OCI-LY7 (cell line): ENCODE measurements around the gene RCC1. TPM values are rescaled to one million over a fixed set of nuclear protein-coding genes. Genes with fewer than 3 reads are reported as not detected.

Experiments used
- BruUV-seq: library from RNA; stranded (reverse); fragments of 400-500 nt; replicated peaks from 2 replicates; lab custom pipeline; 2021; lab: Mats Ljungman, UMichigan
- CTCF ChIA-PET: fragments of 300-600 bp; sonication (Branson Sonifier 250); formaldehyde crosslinking; loops from one replicate; lab custom pipeline; 2022; ENCODE audit warnings: antibody characterized with exemption; ENCODE audit not compliant: unreplicated experiment; lab: Charles Lee
- POLR2A ChIA-PET: fragments of 300-600 bp; sonication (Branson Sonifier 250); formaldehyde crosslinking; loops from one replicate; lab custom pipeline; 2022; ENCODE audit warnings: antibody characterized with exemption; lab: Charles Lee
- DNase-seq: peaks from one replicate; pipeline ENCODE4 v3.0.0-alpha.2; 2015; ENCODE audit warnings: low spot score
- H2AFZ ChIP-seq: fragments of 200-600 bp; sonication (generic), shearing (Covaris generic); 2 replicates; pipeline ENCODE4 v1.6.1; 2014; ENCODE audit warnings: mild to moderate bottlenecking, antibody characterized with exemption, low read length, moderate library complexity
- H3K27ac ChIP-seq: fragments of 200-600 bp; sonication (generic); 2 replicates; pipeline ENCODE4 v1.5.1; 2014; ENCODE audit warnings: mixed run types, low read depth, mild to moderate bottlenecking, moderate library complexity, low read length, inconsistent platforms; ENCODE audit not compliant: poor library complexity, severe bottlenecking
- H3K36me3 ChIP-seq: fragments of 200-600 bp; sonication (generic); 2 replicates; pipeline ENCODE4 v1.6.1; 2014; ENCODE audit warnings: mild to moderate bottlenecking, antibody characterized with exemption, low read length, moderate library complexity, mixed read lengths; ENCODE audit not compliant: insufficient read depth
- H3K4me1 ChIP-seq: fragments of 200-600 bp; sonication (generic); 2 replicates; pipeline ENCODE4 v1.5.1; 2014; ENCODE audit warnings: mild to moderate bottlenecking, low read length; ENCODE audit not compliant: insufficient read depth, poor library complexity, severe bottlenecking
- H3K4me2 ChIP-seq: fragments of 200-600 bp; sonication (generic); 2 replicates; pipeline ENCODE4 v1.6.1; 2014; ENCODE audit warnings: mild to moderate bottlenecking, low read length
- H3K4me3 ChIP-seq: fragments of 200-600 bp; sonication (generic); 2 replicates; pipeline ENCODE4 v1.5.1; 2014; ENCODE audit warnings: mild to moderate bottlenecking, low read depth, low read length; ENCODE audit not compliant: poor library complexity, severe bottlenecking
- H3K79me2 ChIP-seq: fragments of 200-600 bp; sonication (generic); 2 replicates; pipeline ENCODE4 v1.6.1; 2016; ENCODE audit warnings: low read depth, mild to moderate bottlenecking, low read length, moderate library complexity, mixed read lengths; ENCODE audit not compliant: insufficient read depth
- H3K9me2 ChIP-seq: fragments of 200-600 bp; sonication (generic); 2 replicates; pipeline ENCODE4 v1.6.1; 2016; ENCODE audit warnings: mild to moderate bottlenecking, low read length, mixed read lengths; ENCODE audit not compliant: insufficient read depth
- H3K9me3 ChIP-seq: fragments of 200-600 bp; sonication (generic); 2 replicates; pipeline ENCODE4 v1.6.1; 2014; ENCODE audit warnings: mild to moderate bottlenecking, mixed run types, low read length, mixed read lengths
- H4K20me1 ChIP-seq: fragments of 200-600 bp; sonication (generic); 2 replicates; pipeline ENCODE4 v1.6.1; 2014; ENCODE audit warnings: mild to moderate bottlenecking, antibody characterized with exemption, low read length, moderate library complexity, mixed read lengths; ENCODE audit not compliant: insufficient read depth
- CTCF ChIP-seq: fragments of 200-600 bp; sonication (generic); conservative IDR thresholded peaks from 2 replicates; pipeline ENCODE4 v1.5.1; 2014; ENCODE audit warnings: mild to moderate bottlenecking, antibody characterized with exemption, low read length, moderate library complexity, mixed read lengths
- EZH2phosphoT487 ChIP-seq: fragments of 200-600 bp; sonication (generic); IDR thresholded peaks from 2 replicates; pipeline ENCODE4 v1.6.1; 2018; ENCODE audit warnings: low read depth, borderline replicate concordance, mild to moderate bottlenecking, mixed run types, antibody characterized with exemption, low read length, moderate library complexity, mixed read lengths
- intact Hi-C: fragments of 100-400 bp; cut with micrococcal nuclease; formaldehyde crosslinking; loops from one replicate; pipeline ENCODE4 v1.10.0; 2022; ENCODE audit not compliant: unreplicated experiment
- total RNA-seq, 2 experiments: library from RNA; depleted of rRNA in 1 of 2; stranded (reverse); fragments of >200 nt in 1 of 2; shearing (Covaris generic) in 1 of 2; gene quantifications; 2 replicates each; pipeline ENCODE4 v1.2.3, GENCODE V29; 2014 to 2022

Gene RCC1
- total RNA-seq, 2 experiments from 2014 or later, result 87.6 to 108 TPM

GRCh38 chr1:28573564-28573963, 67.7 kb downstream of the RCC1 start:
- no peak overlapping the region for H2AFZ ChIP-seq
- H3K27ac ChIP-seq, result no peak overlapping the region
- ChIA-PET POLR2A (no interaction called here), CTCF (no interaction called here)
- no peak overlapping the region for H3K4me3 ChIP-seq
- no peak for DNase-seq
- H3K36me3 ChIP-seq, result peaks cover 64% of the 10 kb centered on the region
- no peaks in the 10 kb centered on the region for H4K20me1 ChIP-seq
- H3K4me1 ChIP-seq, result peaks cover 16% of the 10 kb centered on the region
- no peaks in the 10 kb centered on the region for H3K9me3 ChIP-seq
- BruUV-seq, result no TSS peak
- no peak overlapping the region for H3K4me2 ChIP-seq
- H3K79me2 ChIP-seq, result 0 out of 2 replicates have a peak, but pooled peaks cover under 1% of the 10 kb centered on the region
- TF ChIP-seq EZH2phosphoT487, result no peak
- intact Hi-C loops, result no loop called here
- no peaks in the 10 kb centered on the region for H3K9me2 ChIP-seq

GRCh38 chr1:28577052-28577678, 71.3 kb downstream of the RCC1 start:
- H2AFZ ChIP-seq, result no peak overlapping the region
- H3K27ac ChIP-seq, result peak overlapping the region; percentile 85
- H3K36me3 ChIP-seq, result peaks cover 70% of the 10 kb centered on the region
- TF ChIP-seq EZH2phosphoT487 (no peak), CTCF (no peak)
- no TSS peak for BruUV-seq
- intact Hi-C loops, result no loop called here
- H3K4me1 ChIP-seq, result peaks cover 30% of the 10 kb centered on the region
- H3K79me2 ChIP-seq, result peaks cover 35% of the 10 kb centered on the region
- CTCF ChIA-PET, result no interaction called here
- POLR2A ChIA-PET, result interaction anchor here (0.8 to 1.4 kb wide), 2 partner anchors 16 to 161 kb away, joined by 3 to 4 read pairs; no protein-coding TSS in a partner anchor
- H3K4me3 ChIP-seq, result no peak overlapping the region
- H3K9me2 ChIP-seq, result no peaks in the 10 kb centered on the region
- H3K4me2 ChIP-seq, result no peak overlapping the region
- peaks cover 24% of the 10 kb centered on the region for H4K20me1 ChIP-seq
- no peaks in the 10 kb centered on the region for H3K9me3 ChIP-seq
- peak; percentile 30 for DNase-seq

- H3K9me3 ChIP-seq, result no peaks in the 10 kb centered on the region
- peaks cover 68% of the 10 kb centered on the region for H3K36me3 ChIP-seq
- ChIA-PET CTCF (no interaction called here), POLR2A (interaction anchor here (1.0 kb wide), 1 partner anchor 19 kb away, joined by 3 read pairs; no protein-coding TSS in a partner anchor)
- intact Hi-C loops, result no loop called here
- H3K4me2 ChIP-seq, result peak overlapping the region; percentile 94; the same call in 1 of the 2 replicates
- H3K79me2 ChIP-seq, result peaks cover 37% of the 10 kb centered on the region
- H3K9me2 ChIP-seq, result no peaks in the 10 kb centered on the region
- no peak overlapping the region for H2AFZ ChIP-seq
- peaks cover 24% of the 10 kb centered on the region for H4K20me1 ChIP-seq
- no TSS peak for BruUV-seq
- peak overlapping the region; percentile 85 for H3K27ac ChIP-seq
- no peak overlapping the region for H3K4me3 ChIP-seq
- H3K4me1 ChIP-seq, result peaks cover 31% of the 10 kb centered on the region
- no peak for TF ChIP-seq CTCF
- no peak for TF ChIP-seq EZH2phosphoT487
- DNase-seq, result peak; percentile 27
Measured at GRCh38 chr1:28577738-28578536, 72.1 kb downstream of the RCC1 start.
